Memory B cell (primary cell): ENCODE data around the gene TRAPPC2L.

ENCODE experiments used
- ATAC-seq: fragments of 150-1000 bp; cut with Tn5 transposase; 2 replicates; pipeline ENCODE4 v1.10.0; 2021; ENCODE audit warnings: low read depth, mild to moderate bottlenecking, moderate library complexity
- DNase-seq, 2 donors: peaks; one replicate each; pipeline ENCODE4 v3.0.0; 2022; ENCODE audit warnings: low spot score in 2 of 2
- H3K27ac Mint-ChIP-seq: one replicate; pipeline ENCODE4 v1.8.0; 2022; ENCODE audit warnings: mild to moderate bottlenecking, moderate library complexity, mixed read lengths
- H3K27me3 Mint-ChIP-seq: one replicate; pipeline ENCODE4 v1.8.0; 2022; ENCODE audit warnings: mixed read lengths
- H3K36me3 Mint-ChIP-seq: one replicate; pipeline ENCODE4 v1.8.0; 2022; ENCODE audit warnings: mild to moderate bottlenecking, mixed read lengths
- H3K4me1 Mint-ChIP-seq: one replicate; pipeline ENCODE4 v1.8.0; 2022; ENCODE audit warnings: mixed read lengths
- H3K4me3 Mint-ChIP-seq: one replicate; pipeline ENCODE4 v1.8.0; 2022; ENCODE audit warnings: mild to moderate bottlenecking, moderate library complexity, mixed read lengths
- H3K9me3 Mint-ChIP-seq: one replicate; pipeline ENCODE4 v1.8.0; 2022; ENCODE audit warnings: mixed read lengths

Gene TRAPPC2L

GRCh38 chr16:88911136-88911945 lies 54.4 kb downstream of the TRAPPC2L start:
- DNase-seq (peak in 1 of 2 donors; percentile 47), ATAC-seq (peak; percentile 81)
- peaks cover 36% of the 10 kb centered on the region for H3K4me1 Mint-ChIP-seq
- H3K4me3 Mint-ChIP-seq = peak overlapping the region; percentile 29
- H3K27ac Mint-ChIP-seq = peak overlapping the region; percentile 88
- H3K36me3 Mint-ChIP-seq = peaks cover 20% of the 10 kb centered on the region
- H3K9me3 Mint-ChIP-seq = no peaks in the 10 kb centered on the region
- no peaks in the 10 kb centered on the region for H3K27me3 Mint-ChIP-seq

- DNase-seq (no peak), ATAC-seq (no peak)
- Mint-ChIP-seq H3K9me3 (no peaks in the 10 kb centered on the region), H3K27ac (no peak overlapping the region), H3K27me3 (no peaks in the 10 kb centered on the region), H3K4me3 (no peak overlapping the region), H3K36me3 (peaks cover 23% of the 10 kb centered on the region), H3K4me1 (peaks cover 38% of the 10 kb centered on the region)
These were observed 55.0 kb downstream of the TRAPPC2L start for GRCh38 chr16:88911946-88912310.
